ENCODE measurements around the gene LCORL.

DNA sequence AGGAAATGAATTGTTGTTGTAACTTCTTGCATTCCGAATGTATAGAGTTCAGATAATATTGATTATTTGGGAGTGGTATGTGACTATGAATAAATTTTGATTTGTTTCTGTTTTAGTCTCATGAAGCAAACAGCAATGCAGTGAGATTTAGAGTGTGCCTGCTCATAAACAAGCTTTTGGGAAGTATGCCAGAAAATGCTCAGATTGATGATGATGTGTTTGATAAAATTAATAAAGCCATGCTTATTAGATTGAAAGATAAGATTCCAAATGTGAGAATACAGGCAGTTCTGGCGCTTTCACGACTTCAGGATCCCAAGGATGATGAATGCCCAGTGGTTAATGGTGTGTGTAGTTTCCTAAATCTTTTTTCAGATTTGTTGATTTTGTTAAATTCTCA lies 208.8 kb downstream of the LCORL start:
- TF ChIP-seq, protein P1, sequence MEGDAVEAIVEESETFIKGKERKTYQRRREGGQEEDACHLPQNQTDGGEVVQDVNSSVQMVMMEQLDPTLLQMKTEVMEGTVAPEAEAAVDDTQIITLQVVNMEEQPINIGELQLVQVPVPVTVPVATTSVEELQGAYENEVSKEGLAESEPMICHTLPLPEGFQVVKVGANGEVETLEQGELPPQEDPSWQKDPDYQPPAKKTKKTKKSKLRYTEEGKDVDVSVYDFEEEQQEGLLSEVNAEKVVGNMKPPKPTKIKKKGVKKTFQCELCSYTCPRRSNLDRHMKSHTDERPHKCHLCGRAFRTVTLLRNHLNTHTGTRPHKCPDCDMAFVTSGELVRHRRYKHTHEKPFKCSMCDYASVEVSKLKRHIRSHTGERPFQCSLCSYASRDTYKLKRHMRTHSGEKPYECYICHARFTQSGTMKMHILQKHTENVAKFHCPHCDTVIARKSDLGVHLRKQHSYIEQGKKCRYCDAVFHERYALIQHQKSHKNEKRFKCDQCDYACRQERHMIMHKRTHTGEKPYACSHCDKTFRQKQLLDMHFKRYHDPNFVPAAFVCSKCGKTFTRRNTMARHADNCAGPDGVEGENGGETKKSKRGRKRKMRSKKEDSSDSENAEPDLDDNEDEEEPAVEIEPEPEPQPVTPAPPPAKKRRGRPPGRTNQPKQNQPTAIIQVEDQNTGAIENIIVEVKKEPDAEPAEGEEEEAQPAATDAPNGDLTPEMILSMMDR (conservative IDR thresholded peaks at IDR 0.05): no peak
- no peak for TF ChIP-seq EZH2 (IDR thresholded peaks at IDR 0.05; ENCODE audit: low read depth)

Data from PC-9 (cell line).